Aorta (tissue), 5 donors: ENCODE data around the gene THAP12. TPM values are rescaled to one million over a fixed set of nuclear protein-coding genes. Genes with fewer than 3 reads are reported as not detected.

ENCODE experiments used
- ATAC-seq: fragments of 200-7000 bp; cut with Tn5 transposase; one replicate; pipeline ENCODE4 v1.9.1; 2022; ENCODE audit warnings: moderate library complexity; ENCODE audit not compliant: low FRiP score
- DNase-seq, 2 donors: peaks; one replicate each; pipeline ENCODE4 v3.0.0-alpha.2; 2020
- H3K27ac ChIP-seq, 2 donors: one replicate each; pipeline ENCODE4 v1.5.1; 2013; ENCODE audit warnings: low read length in 2 of 2, mild to moderate bottlenecking in 2 of 2, moderate library complexity in 2 of 2, control low read depth in 1 of 2, inconsistent platforms in 1 of 2, low read depth in 1 of 2
- H3K27me3 ChIP-seq, 2 donors: one replicate each; pipeline ENCODE4 v1.6.1; 2013; ENCODE audit warnings: control low read depth in 1 of 2, low read length in 1 of 2, mild to moderate bottlenecking in 1 of 2, moderate library complexity in 1 of 2; ENCODE audit not compliant: insufficient read depth in 2 of 2, control insufficient read depth in 1 of 2
- H3K36me3 ChIP-seq, 2 donors: one replicate each; pipeline ENCODE4 v1.6.1; 2013; ENCODE audit warnings: control low read depth in 1 of 2, low read length in 1 of 2, mild to moderate bottlenecking in 1 of 2; ENCODE audit not compliant: insufficient read depth in 2 of 2, control insufficient read depth in 1 of 2
- H3K4me1 ChIP-seq, 2 donors: one replicate each; pipeline ENCODE4 v1.6.1; 2013; ENCODE audit warnings: low read length in 2 of 2, control low read depth in 1 of 2, mild to moderate bottlenecking in 1 of 2, moderate library complexity in 1 of 2; ENCODE audit not compliant: insufficient read depth in 2 of 2, control insufficient read depth in 1 of 2
- H3K4me3 ChIP-seq, 2 donors: one replicate each; pipeline ENCODE4 v1.5.1; 2013; ENCODE audit warnings: low read length in 2 of 2, control low read depth in 1 of 2, mild to moderate bottlenecking in 1 of 2
- H3K9me3 ChIP-seq: one replicate; pipeline ENCODE4 v1.6.1; 2013; ENCODE audit warnings: mild to moderate bottlenecking, low read length; ENCODE audit not compliant: control insufficient read depth
- WGBS, 2 donors: extraction: QIAGEN DNeasy Blood & Tissue Kit; methylation state at CpG; one replicate each; pipeline ENCODE4 v1.1.7; 2013; 5-methylcytosine and 5-hydroxymethylcytosine counted together
- intact Hi-C, 2 donors: fragments of 100-400 bp; cut with DNase I; formaldehyde crosslinking; loops; one replicate each; pipeline versions ENCODE4 v1.14.2 to v1.15.0; 2022
- polyA plus RNA-seq, 2 donors: library from polyadenylated mRNA; stranded (reverse); fragments of 200-250 nt; gene quantifications; one replicate each; pipeline ENCODE4 v1.2.3, GENCODE V29; 2013
- total RNA-seq, 2 donors: library from RNA; stranded (reverse); fragmentation: NEBNext Ultra II Directional; extraction: Animal tissue kit (Norgen Biotek cat#: 25700); gene quantifications; one replicate each; pipeline ENCODE4 v1.2.1, GENCODE V29; 2021
- donor health status: healthy with polysubstance abuse.
- donor health status: Bipolar disorder and iron deficiency.
- donor health status: DM: no; HTN: no; CAD: no.
- donor health status: DM: no; HTN: no; CAD: no.
- donor health status: DM: yes; HTN: yes; CAD: no.

The THAP12 gene
- total and polyA plus RNA-seq, 4 donors, result 20.4 to 41.0 (median 32.2) TPM

GRCh38 chr11:76369406-76369805 is 11.5 kb downstream of the THAP12 start:
- intact Hi-C loops, result no loop called here
- 94 to 95% methylated on average over 6 of the region's 6 CpGs for WGBS, 2 donors
- ATAC-seq (no peak), DNase-seq (no peak)
- Histone ChIP-seq H3K27me3 (no peaks in the 10 kb centered on the region), H3K27ac (no peak overlapping the region), H3K4me1 (peaks cover 0 to 2% of the 10 kb centered on the region in 2 donors), H3K9me3 (no peaks in the 10 kb centered on the region), H3K4me3 (no peak overlapping the region), H3K36me3 (no peaks in the 10 kb centered on the region)

DNA sequence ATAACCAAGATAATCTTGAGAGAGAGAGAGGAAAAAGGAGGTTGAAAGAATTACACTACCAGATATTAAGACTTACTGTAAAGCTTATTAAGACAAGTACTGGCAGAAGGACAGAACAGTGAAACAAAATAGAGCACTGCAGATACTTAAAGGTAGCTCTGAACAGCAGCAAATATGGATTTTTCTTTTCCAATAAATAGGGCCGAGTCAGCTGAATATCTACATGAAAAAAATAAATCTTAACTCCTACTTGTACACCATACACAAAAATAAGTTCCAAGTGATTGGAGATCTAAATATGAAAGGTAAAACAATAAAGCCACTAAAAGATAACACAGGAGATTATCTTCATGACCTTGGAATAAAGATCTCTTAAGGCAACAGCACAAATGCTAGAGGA is 12.4 kb downstream of the THAP12 start:
- H3K36me3 ChIP-seq, result no peaks in the 10 kb centered on the region
- H3K4me1 ChIP-seq, result peaks cover 0 to 2% of the 10 kb centered on the region in 2 donors
- no peak for DNase-seq
- H3K27ac ChIP-seq, result no peak overlapping the region
- ATAC-seq, result no peak
- intact Hi-C loops, result no loop called here
- WGBS, 2 donors, result 71 to 74% methylated on average over 1 of the region's 1 CpG
- H3K27me3 ChIP-seq, result no peaks in the 10 kb centered on the region
- no peak overlapping the region for H3K4me3 ChIP-seq
- no peaks in the 10 kb centered on the region for H3K9me3 ChIP-seq

DNA sequence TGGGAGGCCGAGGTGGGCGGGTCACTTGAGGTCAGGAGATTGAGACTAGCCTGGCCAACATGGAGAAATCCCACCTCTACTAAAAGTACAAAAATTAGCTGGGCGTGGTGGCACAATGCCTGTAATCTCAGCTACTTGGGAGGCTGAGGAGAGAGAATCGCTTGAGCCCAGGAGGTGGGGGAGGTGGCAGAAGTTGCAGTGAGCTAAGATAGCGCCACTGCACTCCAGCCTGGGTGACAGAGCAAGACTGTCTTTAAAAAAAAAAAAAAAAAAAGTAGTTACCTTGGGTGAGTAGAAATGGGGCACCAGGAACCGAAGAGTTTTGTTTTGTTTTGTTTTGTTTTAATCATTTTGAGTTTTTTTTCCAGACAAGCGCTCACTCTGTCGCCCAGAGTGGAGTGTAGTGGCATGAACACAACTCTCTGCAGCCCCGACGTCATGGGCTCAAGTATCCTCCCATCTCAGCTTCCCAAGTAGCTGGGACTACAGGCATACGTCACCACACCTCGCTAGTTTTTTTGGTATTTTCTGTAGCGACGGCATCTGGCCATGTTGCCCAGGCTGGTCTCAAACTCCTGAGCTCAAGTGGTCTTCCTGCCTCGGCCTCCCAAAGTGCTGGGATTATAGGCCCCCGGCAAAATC is 15.8 kb downstream of the THAP12 start:
- no peaks in the 10 kb centered on the region for H3K9me3 ChIP-seq
- no peak overlapping the region for H3K27ac ChIP-seq
- 91 to 93% methylated on average over 16 of the region's 16 CpGs for WGBS, 2 donors
- no peaks in the 10 kb centered on the region for H3K4me1 ChIP-seq
- DNase-seq, result no peak
- ATAC-seq, result no peak
- no peak overlapping the region for H3K4me3 ChIP-seq
- H3K36me3 ChIP-seq, result no peaks in the 10 kb centered on the region
- no peaks in the 10 kb centered on the region for H3K27me3 ChIP-seq
- intact Hi-C loops, result no loop called here

DNA sequence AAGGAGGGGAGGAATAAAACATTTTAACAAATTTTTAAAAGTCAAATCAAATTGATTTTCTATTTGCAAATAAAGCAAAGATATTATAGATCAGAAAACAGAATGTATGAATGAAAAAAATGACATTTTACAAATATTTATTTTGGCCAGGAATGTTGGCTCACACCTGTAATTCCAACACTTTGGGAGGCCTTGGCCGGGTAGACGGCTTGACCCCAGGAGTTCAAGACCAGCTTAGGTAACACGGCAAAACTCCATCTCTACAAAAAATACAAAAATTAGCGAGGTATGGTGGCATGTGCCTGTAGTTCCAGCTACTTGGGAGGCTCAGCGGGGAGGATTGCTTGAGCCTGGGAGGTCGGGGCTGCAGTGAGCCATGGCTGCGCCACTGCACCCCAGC is 18.2 kb downstream of the THAP12 start:
- no peaks in the 10 kb centered on the region for H3K36me3 ChIP-seq
- H3K4me3 ChIP-seq, result no peak overlapping the region
- H3K27me3 ChIP-seq, result no peaks in the 10 kb centered on the region
- H3K4me1 ChIP-seq, result no peaks in the 10 kb centered on the region
- ATAC-seq (no peak), DNase-seq (no peak)
- H3K27ac ChIP-seq, result no peak overlapping the region
- intact Hi-C loops, result no loop called here
- 83 to 86% methylated on average over 7 of the region's 7 CpGs for WGBS, 2 donors
- no peaks in the 10 kb centered on the region for H3K9me3 ChIP-seq

GRCh38 chr11:76361776-76362175 is 19.2 kb downstream of the THAP12 start:
- intact Hi-C loops, result no loop called here
- Histone ChIP-seq H3K27ac (peak overlapping the region; percentile 28 to 51), H3K27me3 (no peaks in the 10 kb centered on the region), H3K4me1 (no peaks in the 10 kb centered on the region), H3K9me3 (no peaks in the 10 kb centered on the region), H3K36me3 (no peaks in the 10 kb centered on the region), H3K4me3 (no peak overlapping the region)
- ATAC-seq (no peak), DNase-seq (no peak)
- WGBS, 2 donors, result 10 to 14% methylated on average over 2 of the region's 2 CpGs

- intact Hi-C loops, result no loop called here
Observed at GRCh38 chr11:76361374-76361773, 19.6 kb downstream of the THAP12 start.

DNA sequence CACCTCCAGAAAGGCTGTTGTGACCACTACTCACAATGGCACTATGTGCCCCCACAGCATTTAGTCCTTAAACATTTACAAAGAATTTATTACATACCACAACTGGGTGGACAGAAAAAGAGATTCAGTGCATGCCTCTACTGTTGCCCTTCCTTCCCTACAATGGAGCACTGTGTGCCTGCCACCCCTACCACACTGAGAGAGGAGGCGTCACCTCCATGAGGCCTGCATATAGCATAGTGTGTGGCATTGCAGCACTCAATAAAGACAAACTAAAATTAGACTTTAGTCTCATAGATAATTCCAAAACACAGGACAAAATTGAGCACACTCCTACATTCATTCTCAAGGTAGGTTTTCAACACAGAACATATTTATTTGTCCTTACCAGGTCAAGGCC is 25.8 kb downstream of the THAP12 start:
- ATAC-seq, result no peak
- no peak overlapping the region for H3K27ac ChIP-seq

More at GRCh38 chr11:76361374-76361773, 19.6 kb downstream of the THAP12 start:
- Histone ChIP-seq H3K4me3 (no peak overlapping the region), H3K27ac (no peak overlapping the region), H3K36me3 (no peaks in the 10 kb centered on the region), H3K4me1 (no peaks in the 10 kb centered on the region), H3K9me3 (no peaks in the 10 kb centered on the region), H3K27me3 (no peaks in the 10 kb centered on the region)
- DNase-seq (no peak), ATAC-seq (no peak)

GRCh38 chr11:76348348-76348747 is 32.6 kb downstream of the THAP12 start:
- H3K4me3 ChIP-seq, result no peak overlapping the region
- H3K36me3 ChIP-seq, result peaks cover 0 to under 1% of the 10 kb centered on the region in 2 donors
- ATAC-seq (no peak), DNase-seq (no peak)
- H3K9me3 ChIP-seq, result no peaks in the 10 kb centered on the region
- 65 to 70% methylated on average over 3 of the region's 3 CpGs for WGBS, 2 donors
- no peaks in the 10 kb centered on the region for H3K4me1 ChIP-seq
- no peaks in the 10 kb centered on the region for H3K27me3 ChIP-seq
- intact Hi-C loops, result no loop called here
- no peak overlapping the region for H3K27ac ChIP-seq

More for the DNA sequence above, 25.8 kb downstream of the THAP12 start:
- Histone ChIP-seq H3K4me3 (no peak overlapping the region), H3K9me3 (no peaks in the 10 kb centered on the region), H3K27me3 (no peaks in the 10 kb centered on the region), H3K36me3 (peaks cover 2 to 5% of the 10 kb centered on the region in 2 donors), H3K4me1 (no peaks in the 10 kb centered on the region)
- no peak for DNase-seq
- WGBS, 2 donors, result 98 to 100% methylated on average over 1 of the region's 1 CpG
- intact Hi-C loops, result no loop called here

DNA sequence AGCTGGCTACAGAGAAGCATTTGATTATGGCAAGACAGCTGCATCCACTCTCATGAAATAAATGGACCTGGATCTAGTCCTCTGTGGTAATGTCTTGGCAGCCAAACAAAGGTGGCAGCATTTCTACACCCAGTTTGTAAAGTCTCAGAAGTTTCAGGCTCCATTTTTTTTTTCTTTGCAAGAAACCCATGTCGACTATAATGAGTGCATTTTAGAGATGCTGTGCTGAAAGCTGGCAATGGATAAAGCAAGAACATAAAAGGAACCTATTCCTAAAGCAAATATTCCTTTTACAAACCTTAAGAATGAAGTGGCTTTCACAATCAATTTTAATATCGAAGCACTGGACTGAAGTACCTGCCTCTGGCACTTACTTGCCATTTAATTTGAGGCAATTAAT is 33.5 kb downstream of the THAP12 start:
- no peaks in the 10 kb centered on the region for H3K36me3 ChIP-seq
- intact Hi-C loops, result no loop called here
- no peaks in the 10 kb centered on the region for H3K4me1 ChIP-seq
- no peak for DNase-seq
- 14% methylated on average over 2 of the region's 2 CpGs for WGBS, 2 donors
- no peak overlapping the region for H3K27ac ChIP-seq
- no peak for ATAC-seq
- H3K4me3 ChIP-seq, result no peak overlapping the region
- H3K9me3 ChIP-seq, result no peaks in the 10 kb centered on the region
- H3K27me3 ChIP-seq, result no peaks in the 10 kb centered on the region
